Breast epithelium (tissue), 4 donors: ENCODE measurements around the gene ZNF195. TPM values are rescaled to one million over a fixed set of nuclear protein-coding genes. Genes with fewer than 3 reads are reported as not detected.

Source experiments
- DNase-seq, 2 donors: peaks; one replicate each; pipeline ENCODE4 v3.0.0-alpha.2; 2019; ENCODE audit warnings: low spot score in 2 of 2
- H3K27ac ChIP-seq, 2 donors: fragments of 200-600 bp; sonication (generic) in 1 of 2; one replicate each; pipeline ENCODE4 v1.5.1; 2016 to 2019; ENCODE audit warnings: mild to moderate bottlenecking in 1 of 2
- H3K27me3 ChIP-seq, 2 donors: fragments of 200-600 bp; sonication (generic) in 1 of 2; one replicate each; pipeline versions ENCODE4 v1.5.1 to v1.6.0; 2017 to 2019; ENCODE audit warnings: control low read depth in 1 of 2, mild to moderate bottlenecking in 1 of 2
- H3K36me3 ChIP-seq: fragments of 200-600 bp; one replicate; pipeline ENCODE4 v1.5.1; 2019
- H3K4me1 ChIP-seq, 2 donors: fragments of 200-600 bp; sonication (generic); one replicate each; pipeline ENCODE4 v1.5.1; 2016 to 2019; ENCODE audit warnings: control low read depth in 1 of 2
- H3K4me3 ChIP-seq, 3 donors: fragments of 200-600 bp; sonication (generic); 1 replicate in 2 of 3; 2 replicates in 1 of 3; pipeline ENCODE4 v1.5.1; 2016 to 2019; ENCODE audit warnings: mild to moderate bottlenecking in 3 of 3, moderate library complexity in 2 of 3
- H3K9me3 ChIP-seq, 2 donors: fragments of 200-600 bp; sonication (generic) in 1 of 2; one replicate each; pipeline ENCODE4 v1.5.1; 2016 to 2019; ENCODE audit warnings: control low read depth in 1 of 2
- POLR2A ChIP-seq: fragments of 450-650 bp; IDR thresholded peaks from one replicate; pipeline ENCODE4 v1.6.1; 2016; ENCODE audit warnings: antibody characterized with exemption, mild to moderate bottlenecking, moderate library complexity
- POLR2AphosphoS5 ChIP-seq, 3 donors: sonication (generic); formaldehyde crosslinking; IDR thresholded peaks; one replicate each; pipeline ENCODE4 v1.6.1; 2017; ENCODE audit warnings: antibody characterized with exemption in 3 of 3
- intact Hi-C: fragments of 100-400 bp; cut with DNase I; formaldehyde crosslinking; loops from one replicate; pipeline ENCODE4 v1.15.1; 2023; ENCODE audit warnings: low total_unique reads
- total RNA-seq, 3 donors: library from RNA; depleted of rRNA; stranded (reverse); fragments of >200 nt; gene quantifications; one replicate each; pipeline ENCODE4 v1.1.0, GENCODE V29; 2016
- TF ChIP-seq, protein P1 (sequence below), 3 donors: fragments of 450-650 bp; IDR thresholded peaks; one replicate each; pipeline ENCODE4 v1.5.1; 2016 to 2017; ENCODE audit warnings: antibody characterized with exemption in 3 of 3, mild to moderate bottlenecking in 3 of 3, moderate library complexity in 3 of 3

ZNF195 gene
- total RNA-seq, 3 donors from 2014 or later, result 16.5 to 41.9 (median 31.5) TPM

DNA sequence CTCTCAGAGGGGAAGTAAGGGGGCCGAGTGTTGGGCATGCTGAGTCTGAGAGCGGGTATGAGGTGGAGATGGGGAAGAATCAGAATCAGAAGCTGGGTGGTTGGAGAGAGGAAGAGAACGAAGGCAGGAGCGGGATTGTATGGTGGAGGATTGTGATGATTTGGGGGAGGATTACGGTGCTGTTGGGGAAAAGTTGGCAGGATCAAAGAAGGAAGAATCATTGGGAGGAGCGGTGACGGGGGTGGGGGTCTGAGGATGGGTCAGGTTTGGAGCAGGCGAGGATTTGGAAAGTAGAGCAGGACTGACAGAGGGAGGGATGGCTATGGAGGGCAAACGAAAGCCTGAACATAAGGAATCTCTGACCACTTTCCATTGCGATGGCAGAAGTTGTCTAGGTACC lies 22.1 kb downstream of the ZNF195 start:
- H3K9me3 ChIP-seq, result peaks cover 33 to 54% of the 10 kb centered on the region in 2 donors
- no peaks in the 10 kb centered on the region for H3K4me1 ChIP-seq

DNA sequence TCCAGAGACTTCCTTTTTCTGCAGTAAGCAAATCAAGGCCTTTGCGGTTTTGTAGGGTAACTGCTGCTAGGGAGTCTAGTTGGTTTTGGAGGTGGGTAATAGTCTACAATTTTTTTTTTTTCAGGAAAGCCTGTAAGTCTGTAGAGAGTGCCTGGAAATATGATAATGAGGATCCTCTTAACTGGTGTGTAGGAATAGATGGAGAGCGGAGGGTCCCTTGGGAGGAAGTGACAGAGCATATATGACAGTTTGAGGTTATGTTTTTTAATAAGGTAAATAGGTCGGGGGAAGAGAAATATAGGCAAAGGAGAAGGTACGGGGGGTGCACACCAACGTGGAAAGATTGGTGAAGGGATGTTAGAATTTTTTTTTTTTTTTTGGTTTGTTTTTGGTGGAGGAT lies 25.9 kb downstream of the ZNF195 start:
- H3K4me1 ChIP-seq, result no peaks in the 10 kb centered on the region
- H3K27me3 ChIP-seq, result no peaks in the 10 kb centered on the region
- peaks cover 13 to 20% of the 10 kb centered on the region in 2 donors for H3K9me3 ChIP-seq
- no peak overlapping the region for H3K27ac ChIP-seq
- TF ChIP-seq POLR2AphosphoS5 (IDR thresholded peaks at IDR 0.05), result no peak
- TF ChIP-seq, protein P1, sequence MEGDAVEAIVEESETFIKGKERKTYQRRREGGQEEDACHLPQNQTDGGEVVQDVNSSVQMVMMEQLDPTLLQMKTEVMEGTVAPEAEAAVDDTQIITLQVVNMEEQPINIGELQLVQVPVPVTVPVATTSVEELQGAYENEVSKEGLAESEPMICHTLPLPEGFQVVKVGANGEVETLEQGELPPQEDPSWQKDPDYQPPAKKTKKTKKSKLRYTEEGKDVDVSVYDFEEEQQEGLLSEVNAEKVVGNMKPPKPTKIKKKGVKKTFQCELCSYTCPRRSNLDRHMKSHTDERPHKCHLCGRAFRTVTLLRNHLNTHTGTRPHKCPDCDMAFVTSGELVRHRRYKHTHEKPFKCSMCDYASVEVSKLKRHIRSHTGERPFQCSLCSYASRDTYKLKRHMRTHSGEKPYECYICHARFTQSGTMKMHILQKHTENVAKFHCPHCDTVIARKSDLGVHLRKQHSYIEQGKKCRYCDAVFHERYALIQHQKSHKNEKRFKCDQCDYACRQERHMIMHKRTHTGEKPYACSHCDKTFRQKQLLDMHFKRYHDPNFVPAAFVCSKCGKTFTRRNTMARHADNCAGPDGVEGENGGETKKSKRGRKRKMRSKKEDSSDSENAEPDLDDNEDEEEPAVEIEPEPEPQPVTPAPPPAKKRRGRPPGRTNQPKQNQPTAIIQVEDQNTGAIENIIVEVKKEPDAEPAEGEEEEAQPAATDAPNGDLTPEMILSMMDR (IDR thresholded peaks at IDR 0.05), result no peak
- intact Hi-C loops, result no loop called here
- no peak overlapping the region for H3K4me3 ChIP-seq
- H3K36me3 ChIP-seq, result no peaks in the 10 kb centered on the region
- no peak for DNase-seq

More for the DNA sequence above, 22.1 kb downstream of the ZNF195 start:
- Histone ChIP-seq H3K27me3 (no peaks in the 10 kb centered on the region), H3K27ac (no peak overlapping the region), H3K4me3 (no peak overlapping the region), H3K36me3 (peaks cover 14% of the 10 kb centered on the region)
- intact Hi-C loops, result no loop called here
- DNase-seq, result no peak
- TF ChIP-seq, protein P1 (IDR thresholded peaks at IDR 0.05), result no peak
- TF ChIP-seq POLR2AphosphoS5 (IDR thresholded peaks at IDR 0.05) (no peak), POLR2A (no peak)

DNA sequence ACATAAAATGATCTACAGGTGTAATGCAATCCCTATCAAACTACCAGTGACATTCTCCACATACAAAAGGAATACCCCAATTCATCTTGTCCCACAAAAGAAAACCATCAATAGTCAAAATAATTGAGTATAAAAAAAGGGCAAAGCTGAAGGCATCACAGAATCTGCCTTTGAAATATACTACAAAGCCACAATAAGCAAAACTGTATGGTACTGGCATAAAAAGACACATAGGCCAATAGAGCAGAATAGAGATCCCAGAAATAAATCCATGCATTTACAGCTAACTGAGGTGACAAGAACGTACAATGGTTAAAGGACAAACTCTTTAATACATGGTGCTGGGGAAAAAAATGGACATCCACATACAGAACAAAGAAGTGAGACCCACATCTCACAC lies 31.8 kb downstream of the ZNF195 start:
- no peaks in the 10 kb centered on the region for H3K36me3 ChIP-seq
- H3K4me3 ChIP-seq, result no peak overlapping the region
- no peaks in the 10 kb centered on the region for H3K27me3 ChIP-seq
- no peak overlapping the region for H3K27ac ChIP-seq
- intact Hi-C loops, result no loop called here
- H3K4me1 ChIP-seq, result no peaks in the 10 kb centered on the region
- H3K9me3 ChIP-seq, result peaks cover 3 to 6% of the 10 kb centered on the region in 2 donors
- DNase-seq, result no peak
- no peak for TF ChIP-seq POLR2A
- TF ChIP-seq, protein P1 (IDR thresholded peaks at IDR 0.05), result no peak
- no peak for TF ChIP-seq POLR2AphosphoS5 (IDR thresholded peaks at IDR 0.05)

DNA sequence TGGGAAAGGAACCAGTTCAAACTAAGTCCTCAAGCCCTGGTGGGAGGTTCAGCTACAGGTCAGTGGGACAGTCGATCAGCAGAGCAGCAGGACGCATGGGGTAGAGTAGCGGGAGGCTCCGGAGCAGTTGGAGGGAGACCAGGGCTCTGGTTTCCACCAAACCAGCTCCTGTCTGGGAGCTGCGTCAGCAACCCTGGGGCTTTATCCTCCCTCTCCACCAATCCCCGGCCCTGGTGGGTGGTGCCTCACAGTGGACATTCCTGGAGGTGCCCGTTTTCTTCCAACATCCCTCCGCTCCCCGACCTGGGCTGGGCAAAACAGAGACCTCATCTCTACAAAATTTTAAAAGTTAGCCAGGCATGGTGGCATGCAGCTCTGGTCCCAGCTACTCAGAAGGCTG lies 32.4 kb downstream of the ZNF195 start:
- TF ChIP-seq POLR2A, result no peak
- TF ChIP-seq, protein P1 (IDR thresholded peaks at IDR 0.05), result no peak
- TF ChIP-seq POLR2AphosphoS5 (IDR thresholded peaks at IDR 0.05), result no peak
- intact Hi-C loops, result no loop called here
- no peaks in the 10 kb centered on the region for H3K27me3 ChIP-seq
- H3K4me3 ChIP-seq, result no peak overlapping the region
- DNase-seq, result no peak
- H3K4me1 ChIP-seq, result no peaks in the 10 kb centered on the region
- H3K9me3 ChIP-seq, result peaks cover 3 to 6% of the 10 kb centered on the region in 2 donors
- no peaks in the 10 kb centered on the region for H3K36me3 ChIP-seq
- no peak overlapping the region for H3K27ac ChIP-seq

DNA sequence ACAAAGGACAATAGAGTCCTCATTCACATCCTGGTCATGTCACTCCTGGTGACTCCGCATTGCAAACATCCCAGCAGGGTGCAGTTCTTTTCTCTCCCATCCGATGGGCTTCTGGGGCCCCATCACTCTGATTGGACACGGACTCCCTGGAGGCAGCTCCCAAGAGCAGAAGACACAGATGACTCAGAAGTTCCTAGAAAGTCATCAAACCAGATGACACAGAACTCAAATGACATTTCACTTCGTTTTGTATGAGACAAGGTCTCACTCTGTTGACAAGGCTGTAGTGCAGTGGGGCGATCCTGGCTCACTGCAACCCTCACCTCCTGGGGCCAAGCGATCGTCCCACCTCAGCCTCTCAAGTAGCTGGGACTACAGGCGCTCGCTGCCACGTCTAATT lies 33.2 kb downstream of the ZNF195 start:
- Histone ChIP-seq H3K36me3 (no peaks in the 10 kb centered on the region), H3K9me3 (peaks cover 3 to 6% of the 10 kb centered on the region in 2 donors), H3K27me3 (no peaks in the 10 kb centered on the region), H3K4me3 (no peak overlapping the region), H3K4me1 (no peaks in the 10 kb centered on the region), H3K27ac (no peak overlapping the region)
- DNase-seq, result no peak
- intact Hi-C loops, result no loop called here
- no peak for TF ChIP-seq POLR2A
- TF ChIP-seq POLR2AphosphoS5 (IDR thresholded peaks at IDR 0.05), result no peak
- TF ChIP-seq, protein P1 (IDR thresholded peaks at IDR 0.05), result no peak
